ENCODE data around the gene SHPK. TPM values are rescaled to one million over a fixed set of nuclear protein-coding genes. Genes with fewer than 3 reads are reported as not detected.

The SHPK gene
- total RNA-seq, 1 donor from 2014 or later = 35.5 TPM

GRCh38 chr17:3596804-3597464 lies 39.1 kb downstream of the SHPK start:
- Mint-ChIP-seq H3K36me3 (ENCODE audit: unreplicated experiment) (no peaks in the 10 kb centered on the region), H3K9me3 (ENCODE audit: unreplicated experiment) (peaks cover 14% of the 10 kb centered on the region), H3K4me3 (ENCODE audit: unreplicated experiment) (peak overlapping the region; percentile 64), H3K4me1 (ENCODE audit: low read depth, unreplicated experiment) (peaks cover 20% of the 10 kb centered on the region), H3K27ac (ENCODE audit: unreplicated experiment) (peak overlapping the region; percentile 95), H3K27me3 (ENCODE audit: unreplicated experiment) (peaks cover 6% of the 10 kb centered on the region)
- TF ChIP-seq CTCF (IDR thresholded peaks at IDR 0.05; ENCODE audit: partially characterized antibody, unreplicated experiment) = no peak
- DNase-seq = peak; percentile 81

- Mint-ChIP-seq H3K4me1 (ENCODE audit: low read depth, unreplicated experiment) (peaks cover 20% of the 10 kb centered on the region), H3K4me3 (ENCODE audit: unreplicated experiment) (no peak overlapping the region), H3K27ac (ENCODE audit: unreplicated experiment) (peak overlapping the region; percentile 52), H3K36me3 (ENCODE audit: unreplicated experiment) (no peaks in the 10 kb centered on the region), H3K27me3 (ENCODE audit: unreplicated experiment) (peaks cover 10% of the 10 kb centered on the region), H3K9me3 (ENCODE audit: unreplicated experiment) (peaks cover 15% of the 10 kb centered on the region)
- DNase-seq = no peak
- TF ChIP-seq CTCF (IDR thresholded peaks at IDR 0.05; ENCODE audit: partially characterized antibody, unreplicated experiment) = no peak
Observed at GRCh38 chr17:3594976-3595375, 41.1 kb downstream of the SHPK start.

- no peak for DNase-seq
- no peaks in the 10 kb centered on the region for H3K36me3 Mint-ChIP-seq (ENCODE audit: unreplicated experiment)
- H3K27ac Mint-ChIP-seq (ENCODE audit: unreplicated experiment) = no peak overlapping the region
- TF ChIP-seq CTCF (IDR thresholded peaks at IDR 0.05; ENCODE audit: partially characterized antibody, unreplicated experiment) = no peak
- peaks cover 20% of the 10 kb centered on the region for H3K4me1 Mint-ChIP-seq (ENCODE audit: low read depth, unreplicated experiment)
- peaks cover 15% of the 10 kb centered on the region for H3K9me3 Mint-ChIP-seq (ENCODE audit: unreplicated experiment)
- peaks cover 10% of the 10 kb centered on the region for H3K27me3 Mint-ChIP-seq (ENCODE audit: unreplicated experiment)
- no peak overlapping the region for H3K4me3 Mint-ChIP-seq (ENCODE audit: unreplicated experiment)
Observed at GRCh38 chr17:3594051-3594800, 41.8 kb downstream of the SHPK start.

- Mint-ChIP-seq H3K27ac (ENCODE audit: unreplicated experiment) (no peak overlapping the region), H3K4me1 (ENCODE audit: low read depth, unreplicated experiment) (peaks cover 20% of the 10 kb centered on the region)
Observed at GRCh38 chr17:3593384-3593783, 42.7 kb downstream of the SHPK start.

More at GRCh38 chr17:3593384-3593783, 42.7 kb downstream of the SHPK start:
- Mint-ChIP-seq H3K9me3 (ENCODE audit: unreplicated experiment) (peaks cover 15% of the 10 kb centered on the region), H3K4me3 (ENCODE audit: unreplicated experiment) (no peak overlapping the region), H3K27me3 (ENCODE audit: unreplicated experiment) (peaks cover 10% of the 10 kb centered on the region), H3K36me3 (ENCODE audit: unreplicated experiment) (no peaks in the 10 kb centered on the region)
- no peak for TF ChIP-seq CTCF (IDR thresholded peaks at IDR 0.05; ENCODE audit: partially characterized antibody, unreplicated experiment)
- no peak for DNase-seq

Measured in glutamatergic neuron (in vitro differentiated cells).